Endothelial cell of umbilical vein (primary cell): Measurements from ENCODE around the gene WDR55.

Experiments used
- EZH2 ChIP-seq: IDR thresholded peaks from 2 replicates; pipeline ENCODE4 v1.6.1; 2012; ENCODE audit warnings: borderline replicate concordance, low read depth, mild to moderate bottlenecking, moderate library complexity, low read length, inconsistent platforms; ENCODE audit not compliant: severe bottlenecking
- JUN ChIP-seq: IDR thresholded peaks from 2 replicates; pipeline ENCODE4 v1.6.1; 2011; ENCODE audit warnings: borderline replicate concordance, low read depth; ENCODE audit not compliant: insufficient read length, insufficient read depth
- POLR2A ChIP-seq: IDR thresholded peaks from 2 replicates; pipeline ENCODE4 v1.6.1; 2012; ENCODE audit warnings: low read depth, mild to moderate bottlenecking, control low read depth, low read length
- POLR2AphosphoS5 ChIP-seq: IDR thresholded peaks from 2 replicates; pipeline ENCODE4 v1.6.1; 2012; ENCODE audit warnings: low read depth, mild to moderate bottlenecking, control low read depth, low read length, moderate library complexity; ENCODE audit not compliant: insufficient read depth
- TF ChIP-seq, protein P1 (sequence below), 2 donors: IDR thresholded peaks; 1 replicate in 1 of 2; 2 replicates in 1 of 2; pipeline ENCODE4 v1.5.1; 2011; ENCODE audit warnings: low read length in 2 of 2, mild to moderate bottlenecking in 2 of 2, moderate library complexity in 2 of 2, control low read depth in 1 of 2, inconsistent platforms in 1 of 2, low read depth in 1 of 2; ENCODE audit not compliant: insufficient read depth in 1 of 2; ENCODE audit errors: extremely low read depth in 1 of 2
- TF ChIP-seq, protein P2 (sequence below): IDR thresholded peaks from 2 replicates; pipeline ENCODE4 v1.6.1; 2011; ENCODE audit not compliant: insufficient read depth, insufficient read length

DNA sequence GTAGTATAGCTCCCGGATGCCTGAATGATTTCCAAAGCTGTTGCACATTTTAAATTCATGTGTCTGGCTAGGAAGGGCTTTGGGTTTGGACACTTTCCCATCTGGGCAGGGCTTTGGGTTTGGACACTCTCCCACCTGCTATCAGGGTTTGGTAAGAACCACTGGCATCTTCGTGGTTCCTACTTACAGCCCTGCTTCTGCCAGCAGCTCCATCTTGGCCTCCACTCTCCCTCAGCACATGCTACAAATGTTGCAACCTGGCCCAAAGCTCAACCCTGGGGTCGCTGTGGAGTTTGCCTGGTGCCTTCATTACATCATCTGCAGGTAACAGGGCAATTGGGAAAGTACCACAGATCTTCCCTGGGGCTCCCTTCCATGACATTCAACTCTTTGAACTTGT lies 22.0 kb upstream of the WDR55 start:
- TF ChIP-seq, protein P1, sequence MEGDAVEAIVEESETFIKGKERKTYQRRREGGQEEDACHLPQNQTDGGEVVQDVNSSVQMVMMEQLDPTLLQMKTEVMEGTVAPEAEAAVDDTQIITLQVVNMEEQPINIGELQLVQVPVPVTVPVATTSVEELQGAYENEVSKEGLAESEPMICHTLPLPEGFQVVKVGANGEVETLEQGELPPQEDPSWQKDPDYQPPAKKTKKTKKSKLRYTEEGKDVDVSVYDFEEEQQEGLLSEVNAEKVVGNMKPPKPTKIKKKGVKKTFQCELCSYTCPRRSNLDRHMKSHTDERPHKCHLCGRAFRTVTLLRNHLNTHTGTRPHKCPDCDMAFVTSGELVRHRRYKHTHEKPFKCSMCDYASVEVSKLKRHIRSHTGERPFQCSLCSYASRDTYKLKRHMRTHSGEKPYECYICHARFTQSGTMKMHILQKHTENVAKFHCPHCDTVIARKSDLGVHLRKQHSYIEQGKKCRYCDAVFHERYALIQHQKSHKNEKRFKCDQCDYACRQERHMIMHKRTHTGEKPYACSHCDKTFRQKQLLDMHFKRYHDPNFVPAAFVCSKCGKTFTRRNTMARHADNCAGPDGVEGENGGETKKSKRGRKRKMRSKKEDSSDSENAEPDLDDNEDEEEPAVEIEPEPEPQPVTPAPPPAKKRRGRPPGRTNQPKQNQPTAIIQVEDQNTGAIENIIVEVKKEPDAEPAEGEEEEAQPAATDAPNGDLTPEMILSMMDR (IDR thresholded peaks at IDR 0.05; ENCODE audit: extremely low read depth in 1 of 2, insufficient read depth in 1 of 2, low read depth in 1 of 2, low read length in 2 of 2), result no peak
- no peak for TF ChIP-seq POLR2A
- no peak for TF ChIP-seq POLR2AphosphoS5
- no peak for TF ChIP-seq EZH2
- TF ChIP-seq JUN, result no peak
- TF ChIP-seq, protein P2, sequence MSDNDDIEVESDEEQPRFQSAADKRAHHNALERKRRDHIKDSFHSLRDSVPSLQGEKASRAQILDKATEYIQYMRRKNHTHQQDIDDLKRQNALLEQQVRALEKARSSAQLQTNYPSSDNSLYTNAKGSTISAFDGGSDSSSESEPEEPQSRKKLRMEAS, result no peak
